Choroid plexus epithelial cell (primary cell): Measurements from ENCODE around the gene TPRG1.

Experiments
- DNase-seq: peaks from one replicate; pipeline ENCODE4 v3.0.0-alpha.2; 2010; ENCODE audit warnings: low read depth
- H3K4me3 ChIP-seq: 2 replicates; pipeline ENCODE4 v1.5.1; 2011; ENCODE audit warnings: low read depth, mild to moderate bottlenecking, control low read depth, low read length, moderate library complexity
- TF ChIP-seq, protein P1 (sequence below): conservative IDR thresholded peaks from 2 replicates; pipeline ENCODE4 v1.5.1; 2011; ENCODE audit warnings: low read depth, mild to moderate bottlenecking, control low read depth, inconsistent platforms, low read length, moderate library complexity

Gene TPRG1

DNA sequence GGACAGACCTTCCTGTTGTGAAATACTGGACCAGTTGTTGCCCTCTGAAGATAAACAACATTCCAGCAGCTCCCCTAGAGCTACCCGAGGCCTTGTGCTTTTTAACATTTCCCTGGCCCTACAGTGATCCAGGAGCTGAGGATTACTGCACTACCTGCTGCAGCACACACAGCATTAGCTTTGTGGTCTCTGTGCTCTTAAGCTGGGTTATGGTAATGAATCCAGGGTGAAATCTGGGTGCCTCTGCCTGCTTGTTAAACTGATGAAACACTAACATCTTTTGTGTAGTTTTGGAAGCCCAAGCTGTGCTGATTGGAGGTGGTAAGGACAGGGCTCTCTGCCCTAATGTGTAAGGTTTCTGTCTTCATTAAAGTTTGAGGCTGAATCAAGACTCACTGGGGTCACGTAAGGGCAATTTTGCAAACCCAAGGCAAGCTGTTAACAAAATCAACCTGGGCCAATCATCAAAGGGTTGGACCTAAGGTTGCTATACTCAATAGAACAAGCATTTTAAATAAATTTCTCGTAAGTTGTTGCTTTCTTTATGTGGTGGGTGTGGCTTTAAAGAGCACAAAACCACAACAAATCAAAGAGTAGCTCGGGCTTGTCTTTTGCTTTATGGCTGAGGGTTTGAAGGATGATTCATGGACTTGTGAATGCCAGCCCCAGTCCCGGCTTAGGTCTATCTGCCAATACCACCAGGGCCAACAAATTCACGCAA is 183.9 kb downstream of the TPRG1 start:
- TF ChIP-seq, protein P1, sequence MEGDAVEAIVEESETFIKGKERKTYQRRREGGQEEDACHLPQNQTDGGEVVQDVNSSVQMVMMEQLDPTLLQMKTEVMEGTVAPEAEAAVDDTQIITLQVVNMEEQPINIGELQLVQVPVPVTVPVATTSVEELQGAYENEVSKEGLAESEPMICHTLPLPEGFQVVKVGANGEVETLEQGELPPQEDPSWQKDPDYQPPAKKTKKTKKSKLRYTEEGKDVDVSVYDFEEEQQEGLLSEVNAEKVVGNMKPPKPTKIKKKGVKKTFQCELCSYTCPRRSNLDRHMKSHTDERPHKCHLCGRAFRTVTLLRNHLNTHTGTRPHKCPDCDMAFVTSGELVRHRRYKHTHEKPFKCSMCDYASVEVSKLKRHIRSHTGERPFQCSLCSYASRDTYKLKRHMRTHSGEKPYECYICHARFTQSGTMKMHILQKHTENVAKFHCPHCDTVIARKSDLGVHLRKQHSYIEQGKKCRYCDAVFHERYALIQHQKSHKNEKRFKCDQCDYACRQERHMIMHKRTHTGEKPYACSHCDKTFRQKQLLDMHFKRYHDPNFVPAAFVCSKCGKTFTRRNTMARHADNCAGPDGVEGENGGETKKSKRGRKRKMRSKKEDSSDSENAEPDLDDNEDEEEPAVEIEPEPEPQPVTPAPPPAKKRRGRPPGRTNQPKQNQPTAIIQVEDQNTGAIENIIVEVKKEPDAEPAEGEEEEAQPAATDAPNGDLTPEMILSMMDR = no peak
- H3K4me3 ChIP-seq = no peak overlapping the region
- peak; percentile 85 for DNase-seq

DNA sequence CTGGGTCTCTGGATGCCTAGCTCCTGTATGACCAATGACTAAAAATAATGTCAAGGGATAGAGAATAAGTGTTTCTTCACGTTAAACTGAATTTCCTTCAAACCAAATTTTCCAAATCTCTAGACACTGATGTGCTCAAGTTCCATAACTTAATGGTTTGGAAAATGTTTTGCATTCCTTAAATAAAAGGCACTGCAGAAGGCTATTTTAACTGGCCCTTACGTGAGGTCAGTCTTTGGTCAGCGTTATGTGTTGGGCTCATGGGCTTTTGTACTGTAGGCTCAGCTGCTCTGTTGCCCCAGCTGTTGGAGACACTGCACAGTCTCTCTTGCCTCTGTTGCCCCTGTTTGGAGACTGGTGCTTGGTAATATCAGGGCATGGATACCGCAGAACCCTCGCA is 188.5 kb downstream of the TPRG1 start:
- no peak overlapping the region for H3K4me3 ChIP-seq
- no peak for DNase-seq
- TF ChIP-seq, protein P1 = no peak

DNA sequence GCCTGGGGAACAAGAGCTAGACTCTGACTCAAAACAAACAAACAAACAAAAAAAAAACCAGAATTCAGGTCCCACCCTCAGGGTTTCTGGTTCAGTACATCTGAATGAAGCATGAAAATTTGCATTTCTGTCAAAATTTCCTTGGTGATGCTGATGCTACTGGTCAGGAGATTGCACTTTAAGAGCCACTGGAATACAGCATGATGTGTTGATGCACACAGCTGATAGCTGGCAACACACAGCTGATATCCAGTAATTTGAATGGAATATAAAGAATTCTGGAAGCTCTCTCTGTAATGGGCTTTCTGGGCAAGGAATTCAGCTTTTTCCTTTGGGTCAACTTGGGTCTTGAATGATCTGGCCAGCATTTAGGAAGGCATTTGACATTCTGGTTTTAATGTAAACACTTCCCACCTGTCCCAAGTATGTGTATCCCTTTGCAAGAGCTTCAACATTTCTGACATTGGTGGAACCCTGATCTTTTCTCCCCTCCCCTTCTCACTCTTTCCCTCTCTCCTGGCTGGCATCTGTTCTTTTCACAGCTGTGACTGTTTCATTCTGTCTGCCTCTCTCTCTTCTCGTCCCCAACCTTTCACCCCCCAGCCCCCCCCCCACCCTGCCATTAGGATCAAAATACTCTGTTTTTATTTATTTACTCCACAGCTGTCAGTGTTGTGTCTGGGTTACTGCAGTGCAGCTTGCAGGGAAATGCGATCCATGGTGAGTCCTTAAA is 189.5 kb downstream of the TPRG1 start:
- TF ChIP-seq, protein P1 = no peak
- DNase-seq = no peak
- H3K4me3 ChIP-seq = no peak overlapping the region

DNA sequence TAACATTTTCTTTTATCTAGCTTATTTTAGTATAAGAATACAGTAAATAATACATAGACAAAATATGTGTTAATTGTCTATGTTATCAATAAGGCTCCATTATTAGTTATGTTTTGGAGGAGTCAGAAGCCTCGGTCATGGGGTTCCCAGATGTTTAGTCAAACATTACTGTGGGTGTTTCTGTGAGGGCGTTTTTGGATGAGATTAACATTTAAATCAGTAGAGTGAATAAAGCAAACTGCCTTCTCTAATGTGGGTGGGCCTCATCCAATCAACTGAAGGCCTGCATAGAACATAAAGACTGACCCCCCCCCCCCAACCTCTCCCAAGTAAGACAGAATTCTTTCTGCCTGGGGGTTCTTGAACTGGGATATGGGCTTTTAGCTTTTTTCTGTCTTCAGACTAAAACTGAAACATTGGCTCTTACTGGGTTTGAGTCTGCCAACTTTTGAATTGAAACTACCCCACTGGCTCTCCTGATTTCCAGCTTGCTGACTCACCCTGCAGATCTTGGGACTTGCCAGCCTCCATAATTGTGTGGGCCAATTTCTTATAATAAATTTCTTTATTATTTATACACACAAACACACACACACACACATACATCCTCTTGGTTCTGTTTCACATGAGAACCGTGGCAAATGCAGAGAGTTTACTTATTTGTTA is 192.0 kb downstream of the TPRG1 start:
- no peak overlapping the region for H3K4me3 ChIP-seq
- TF ChIP-seq, protein P1 = no peak
- peak; percentile 25 for DNase-seq

DNA sequence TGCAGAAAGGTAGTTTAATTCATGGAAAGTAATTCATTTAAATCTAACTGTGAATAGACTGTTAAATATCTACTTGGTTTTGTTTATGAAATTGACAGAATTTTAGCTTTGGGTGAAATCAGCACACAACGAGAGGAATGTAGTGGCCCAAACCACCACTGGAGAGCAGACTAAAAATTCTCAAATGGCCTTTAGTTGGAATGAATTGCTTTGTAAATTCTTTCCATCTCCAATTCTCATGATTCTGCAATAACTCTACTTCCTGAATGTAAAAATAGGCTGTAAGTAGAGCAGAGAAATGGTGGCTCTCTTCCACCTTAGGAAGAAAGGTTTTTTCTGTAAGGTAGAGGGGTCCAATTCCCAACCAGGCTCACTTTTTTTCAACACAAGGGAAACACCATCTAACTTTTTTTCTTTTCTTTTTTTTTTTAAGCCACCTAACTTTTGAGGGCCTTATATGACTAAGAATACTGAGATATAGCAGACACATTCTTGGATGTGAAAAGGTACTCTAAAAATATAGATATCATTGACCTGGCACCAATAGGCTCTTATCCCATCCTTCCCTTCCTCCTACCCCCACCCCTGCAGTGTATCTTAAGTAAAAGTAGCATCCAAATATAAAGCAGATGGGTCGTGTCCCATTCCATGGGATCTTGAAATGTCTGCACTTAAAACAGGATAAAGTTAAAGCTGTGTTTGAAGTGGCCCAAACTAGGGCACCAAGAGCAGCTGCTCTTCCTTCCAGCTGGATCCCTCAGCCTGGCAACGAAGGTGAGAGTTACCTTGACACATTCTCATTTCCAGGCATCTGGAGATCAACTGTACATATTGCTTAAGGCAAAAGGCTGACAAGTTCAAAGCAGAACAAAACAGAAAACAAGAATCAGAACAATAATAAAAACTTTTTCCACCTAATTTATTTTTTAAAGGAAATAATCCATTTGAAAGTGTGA is 194.1 kb downstream of the TPRG1 start:
- H3K4me3 ChIP-seq = no peak overlapping the region
- peak; percentile 61 for DNase-seq
- TF ChIP-seq, protein P1 = peak; percentile 37

DNA sequence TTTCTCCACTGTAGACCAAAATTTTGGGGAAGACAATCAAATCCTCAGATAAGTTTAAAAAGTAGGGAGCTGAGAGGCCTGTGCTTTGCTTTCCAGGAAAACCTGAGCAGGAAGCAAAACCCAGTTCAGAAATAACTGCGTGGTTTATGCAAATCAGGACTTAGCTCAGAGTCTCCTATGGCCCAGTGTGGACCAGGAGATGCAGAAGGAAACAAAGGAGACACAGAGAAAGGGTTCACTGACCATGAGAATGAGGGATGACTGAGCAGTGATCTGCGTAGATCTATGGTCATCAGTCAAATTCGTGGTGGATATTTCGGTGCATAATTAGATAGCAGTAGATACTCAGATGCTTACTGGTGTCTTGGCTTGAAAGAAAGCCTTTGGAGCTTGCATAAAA is 196.6 kb downstream of the TPRG1 start:
- TF ChIP-seq, protein P1 = no peak
- DNase-seq = no peak
- no peak overlapping the region for H3K4me3 ChIP-seq
